ENCODE measurements around the gene C17orf107.

C17orf107 gene

GRCh38 chr17:4877089-4877488, 22.2 kb upstream of the C17orf107 start:
- no peak for DNase-seq

- DNase-seq: no peak
Observed at GRCh38 chr17:4879601-4880000, 19.7 kb upstream of the C17orf107 start.

GRCh38 chr17:4880857-4881256, 18.5 kb upstream of the C17orf107 start:
- no peak for DNase-seq

GRCh38 chr17:4881761-4882555, 17.4 kb upstream of the C17orf107 start:
- peak; percentile 61 for DNase-seq

GRCh38 chr17:4884489-4884888, 14.8 kb upstream of the C17orf107 start:
- DNase-seq: no peak

- no peak for DNase-seq
Observed at GRCh38 chr17:4886830-4887229, 12.5 kb upstream of the C17orf107 start.

GRCh38 chr17:4887581-4887980, 11.8 kb upstream of the C17orf107 start:
- DNase-seq: no peak

- no peak for DNase-seq
Observed at GRCh38 chr17:4891411-4892410, 7.6 kb upstream of the C17orf107 start.

- no peak for DNase-seq
Observed at GRCh38 chr17:4892499-4893221, 6.7 kb upstream of the C17orf107 start.

- DNase-seq: no peak
Observed at GRCh38 chr17:4893272-4893671, 6.1 kb upstream of the C17orf107 start.

- no peak for DNase-seq
Observed at GRCh38 chr17:4893721-4894560, 5.4 kb upstream of the C17orf107 start.

GRCh38 chr17:4895121-4895520, 4.2 kb upstream of the C17orf107 start:
- no peak for DNase-seq

GRCh38 chr17:4895657-4896331, 3.5 kb upstream of the C17orf107 start:
- no peak for DNase-seq

- no peak for DNase-seq
Observed at GRCh38 chr17:4896332-4897197, 2.8 kb upstream of the C17orf107 start.

GRCh38 chr17:4897198-4897687, 2.1 kb upstream of the C17orf107 start:
- DNase-seq: no peak

GRCh38 chr17:4897785-4898184, 1.6 kb upstream of the C17orf107 start:
- DNase-seq: no peak

GRCh38 chr17:4898351-4898750, 985 bp upstream of the C17orf107 start:
- DNase-seq: no peak

- DNase-seq: no peak
Observed at GRCh38 chr17:4898927-4899326, 409 bp upstream of the C17orf107 start.

GRCh38 chr17:4900231-4901107, 1.1 kb downstream of the C17orf107 start:
- DNase-seq: peak; percentile 54
